RKO (cell line): ENCODE measurements around the gene VPS13A.
"Not testable (repeated sequence)": the region's sequence is repeated elsewhere in the genome, so short reads cannot be mapped to it uniquely, and the experiment has no call there.

Source experiments
- DNase-seq: peaks from one replicate; pipeline ENCODE4 v3.0.0-alpha.2; 2016; ENCODE audit warnings: low spot score

The VPS13A gene

GRCh38 chr9:77424993-77425392 is 247.7 kb downstream of the VPS13A start:
- DNase-seq, result peak; percentile 52

GRCh38 chr9:77426712-77427111 is 249.4 kb downstream of the VPS13A start:
- DNase-seq, result no peak

- no peak for DNase-seq
Measured at GRCh38 chr9:77427256-77427927, 250.1 kb downstream of the VPS13A start.

GRCh38 chr9:77429928-77430327 is 252.6 kb downstream of the VPS13A start:
- no peak for DNase-seq

- no peak for DNase-seq
Measured at GRCh38 chr9:77432053-77432452, 254.7 kb downstream of the VPS13A start.

- peak; percentile 74 for DNase-seq
Measured at GRCh38 chr9:77433675-77434445, 256.5 kb downstream of the VPS13A start.

GRCh38 chr9:77435277-77435676 is 257.9 kb downstream of the VPS13A start:
- no peak for DNase-seq

- DNase-seq, result no peak
Measured at GRCh38 chr9:77435688-77436087, 258.4 kb downstream of the VPS13A start.

GRCh38 chr9:77438653-77439052 is 261.3 kb downstream of the VPS13A start:
- DNase-seq, result no peak

- DNase-seq, result no peak
Measured at GRCh38 chr9:77440057-77440456, 262.7 kb downstream of the VPS13A start.

GRCh38 chr9:77441124-77441523 is 263.8 kb downstream of the VPS13A start:
- not testable (repeated sequence) for DNase-seq

GRCh38 chr9:77442436-77442835 is 265.1 kb downstream of the VPS13A start:
- no peak for DNase-seq

- no peak for DNase-seq
Measured at GRCh38 chr9:77447646-77448045, 270.3 kb downstream of the VPS13A start.

GRCh38 chr9:77449240-77450084 is 272.1 kb downstream of the VPS13A start:
- DNase-seq, result no peak

- no peak for DNase-seq
Measured at GRCh38 chr9:77450085-77450475, 272.7 kb downstream of the VPS13A start.

- DNase-seq, result no peak
Measured at GRCh38 chr9:77451507-77451906, 274.2 kb downstream of the VPS13A start.

GRCh38 chr9:77453825-77454647 is 276.7 kb downstream of the VPS13A start:
- DNase-seq, result no peak

- DNase-seq, result no peak
Measured at GRCh38 chr9:77454663-77455062, 277.3 kb downstream of the VPS13A start.

GRCh38 chr9:77455312-77455927 is 278.1 kb downstream of the VPS13A start:
- peak; percentile 45 for DNase-seq

GRCh38 chr9:77456829-77457437 is 279.6 kb downstream of the VPS13A start:
- DNase-seq, result peak; percentile 90
